Stimulated activated CD8-positive, alpha-beta memory T cell treated with anti-CD3 and anti-CD28 coated beads, Interleukin-4, amount 100 ng/mL, for 24 hours (primary cell): ENCODE data around the gene CRACDL.

Experiments used
- DNase-seq: peaks from one replicate; pipeline ENCODE4 v3.0.0-alpha.2; 2020; ENCODE audit warnings: low read depth

Gene CRACDL

GRCh38 chr2:98750593-98751282 lies 185.3 kb downstream of the CRACDL start:
- DNase-seq: no peak

- no peak for DNase-seq
Observed at GRCh38 chr2:98749066-98749450, 187.0 kb downstream of the CRACDL start.

- no peak for DNase-seq
Observed at GRCh38 chr2:98748292-98749065, 187.5 kb downstream of the CRACDL start.

- DNase-seq: no peak
Observed at GRCh38 chr2:98747888-98748287, 188.1 kb downstream of the CRACDL start.

- no peak for DNase-seq
Observed at GRCh38 chr2:98746426-98746825, 189.6 kb downstream of the CRACDL start.

GRCh38 chr2:98744595-98744994 lies 191.4 kb downstream of the CRACDL start:
- DNase-seq: no peak
